ENCODE data around the gene PHLDB2. TPM values are rescaled to one million over a fixed set of nuclear protein-coding genes. Genes with fewer than 3 reads are reported as not detected.

Gene PHLDB2
- total RNA-seq, 4 donors from 2014 or later: 53.2 to 97.2 (median 89.1) TPM

DNA sequence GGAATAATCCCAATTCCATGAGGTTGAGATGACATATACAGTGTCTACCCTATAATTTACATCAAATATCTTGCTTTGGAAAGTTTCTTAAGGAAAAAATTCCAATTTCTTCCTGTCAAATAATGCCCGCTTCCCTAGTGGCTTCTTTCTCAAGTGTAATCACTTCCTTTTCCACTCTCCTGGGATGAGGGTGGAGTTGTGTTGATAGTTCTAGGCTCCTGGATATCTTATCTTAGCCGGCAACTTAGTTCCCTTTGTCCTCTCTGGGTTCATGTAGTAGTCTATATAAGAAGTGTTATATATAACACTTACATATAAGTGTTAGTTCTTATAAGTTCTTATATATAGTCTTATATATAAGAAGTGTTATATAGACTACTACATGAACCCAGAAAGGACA is 150.6 kb downstream of the PHLDB2 start:
- TF ChIP-seq, protein P1, sequence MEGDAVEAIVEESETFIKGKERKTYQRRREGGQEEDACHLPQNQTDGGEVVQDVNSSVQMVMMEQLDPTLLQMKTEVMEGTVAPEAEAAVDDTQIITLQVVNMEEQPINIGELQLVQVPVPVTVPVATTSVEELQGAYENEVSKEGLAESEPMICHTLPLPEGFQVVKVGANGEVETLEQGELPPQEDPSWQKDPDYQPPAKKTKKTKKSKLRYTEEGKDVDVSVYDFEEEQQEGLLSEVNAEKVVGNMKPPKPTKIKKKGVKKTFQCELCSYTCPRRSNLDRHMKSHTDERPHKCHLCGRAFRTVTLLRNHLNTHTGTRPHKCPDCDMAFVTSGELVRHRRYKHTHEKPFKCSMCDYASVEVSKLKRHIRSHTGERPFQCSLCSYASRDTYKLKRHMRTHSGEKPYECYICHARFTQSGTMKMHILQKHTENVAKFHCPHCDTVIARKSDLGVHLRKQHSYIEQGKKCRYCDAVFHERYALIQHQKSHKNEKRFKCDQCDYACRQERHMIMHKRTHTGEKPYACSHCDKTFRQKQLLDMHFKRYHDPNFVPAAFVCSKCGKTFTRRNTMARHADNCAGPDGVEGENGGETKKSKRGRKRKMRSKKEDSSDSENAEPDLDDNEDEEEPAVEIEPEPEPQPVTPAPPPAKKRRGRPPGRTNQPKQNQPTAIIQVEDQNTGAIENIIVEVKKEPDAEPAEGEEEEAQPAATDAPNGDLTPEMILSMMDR (IDR thresholded peaks at IDR 0.05; ENCODE audit: low read depth): no peak

DNA sequence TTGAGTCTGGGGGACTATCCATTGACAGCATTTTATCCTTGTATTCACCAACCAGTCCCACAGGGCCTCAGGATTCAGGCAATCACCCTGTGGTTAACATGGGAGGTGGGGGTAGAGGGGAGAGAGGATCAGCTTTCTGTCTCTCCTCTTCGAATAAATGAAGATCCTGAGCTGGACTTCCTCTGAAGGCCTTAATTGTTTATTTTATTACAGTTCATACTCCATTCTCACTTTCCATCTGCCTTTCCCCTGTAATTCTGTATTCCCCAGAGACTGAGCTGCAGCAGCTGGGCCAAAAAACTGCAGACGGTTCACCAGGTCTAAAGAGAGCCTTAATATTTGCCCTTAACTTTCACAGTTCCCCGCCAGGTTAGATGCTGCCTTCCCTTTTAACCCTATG is 151.6 kb downstream of the PHLDB2 start:
- TF ChIP-seq, protein P1 (IDR thresholded peaks at IDR 0.05; ENCODE audit: low read depth): no peak

DNA sequence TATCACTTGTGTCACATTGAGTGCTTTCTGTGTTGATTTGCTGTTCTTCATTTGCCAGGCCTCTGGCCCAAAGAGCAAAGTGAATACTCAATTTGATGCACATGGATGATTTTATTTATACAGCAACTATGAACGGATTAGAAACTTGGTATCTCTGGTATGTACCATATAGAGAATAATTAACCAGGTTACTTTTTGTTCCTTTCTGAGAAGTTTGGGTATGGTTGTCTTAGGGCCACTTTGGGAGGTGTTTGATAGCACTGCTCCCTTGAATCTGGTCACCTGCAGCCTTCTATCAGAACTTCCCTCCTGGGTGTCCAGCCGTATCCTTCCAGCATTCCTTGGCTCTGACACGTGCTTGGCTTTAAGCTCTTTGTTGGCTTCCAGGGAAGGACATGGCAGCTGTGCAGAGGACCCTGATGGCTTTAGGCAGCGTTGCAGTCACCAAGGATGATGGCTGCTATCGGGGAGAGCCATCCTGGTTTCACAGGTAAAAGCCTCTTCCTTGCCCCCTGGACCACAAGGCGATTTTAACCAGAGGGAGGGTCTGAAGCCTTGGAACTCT is 152.4 kb downstream of the PHLDB2 start:
- TF ChIP-seq, protein P1 (IDR thresholded peaks at IDR 0.05; ENCODE audit: low read depth): no peak

DNA sequence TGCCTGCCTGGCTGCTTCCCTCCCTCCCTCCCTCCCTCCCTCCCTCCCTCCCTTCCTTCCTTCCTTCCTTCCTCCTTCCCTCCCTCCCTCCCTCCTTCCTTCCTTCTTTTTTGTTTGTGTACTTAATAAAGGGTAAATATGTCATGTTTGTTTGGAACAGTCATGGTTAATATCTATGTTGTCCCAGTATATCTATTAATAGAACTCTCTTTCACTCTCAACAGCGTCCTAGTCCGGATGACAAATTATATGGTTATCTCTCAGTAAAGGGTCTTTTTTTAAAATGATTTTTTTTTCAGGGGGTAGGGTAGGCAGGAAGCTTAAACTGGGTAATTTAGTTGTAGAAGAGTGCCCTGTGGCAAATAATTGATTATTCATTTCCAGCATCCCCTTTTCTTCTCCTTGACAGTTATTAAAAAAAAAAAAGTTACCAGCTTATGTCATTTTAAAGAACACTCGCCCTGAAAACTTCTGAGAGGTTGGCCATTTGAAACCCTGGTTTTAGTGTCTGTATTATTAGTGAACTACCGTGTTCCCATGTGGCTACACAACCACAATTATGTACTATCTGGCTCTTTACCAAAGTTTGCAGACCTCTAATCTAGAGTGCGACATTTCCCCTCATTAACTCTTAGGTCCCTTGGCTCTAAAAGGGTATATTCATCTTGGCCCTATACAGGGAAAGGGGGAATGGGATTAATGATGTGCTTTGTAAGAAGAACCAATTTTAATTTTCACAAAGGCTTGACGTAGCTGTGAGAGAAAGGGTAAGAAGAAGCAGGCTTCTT is 153.3 kb downstream of the PHLDB2 start:
- TF ChIP-seq, protein P1 (IDR thresholded peaks at IDR 0.05; ENCODE audit: low read depth): no peak

DNA sequence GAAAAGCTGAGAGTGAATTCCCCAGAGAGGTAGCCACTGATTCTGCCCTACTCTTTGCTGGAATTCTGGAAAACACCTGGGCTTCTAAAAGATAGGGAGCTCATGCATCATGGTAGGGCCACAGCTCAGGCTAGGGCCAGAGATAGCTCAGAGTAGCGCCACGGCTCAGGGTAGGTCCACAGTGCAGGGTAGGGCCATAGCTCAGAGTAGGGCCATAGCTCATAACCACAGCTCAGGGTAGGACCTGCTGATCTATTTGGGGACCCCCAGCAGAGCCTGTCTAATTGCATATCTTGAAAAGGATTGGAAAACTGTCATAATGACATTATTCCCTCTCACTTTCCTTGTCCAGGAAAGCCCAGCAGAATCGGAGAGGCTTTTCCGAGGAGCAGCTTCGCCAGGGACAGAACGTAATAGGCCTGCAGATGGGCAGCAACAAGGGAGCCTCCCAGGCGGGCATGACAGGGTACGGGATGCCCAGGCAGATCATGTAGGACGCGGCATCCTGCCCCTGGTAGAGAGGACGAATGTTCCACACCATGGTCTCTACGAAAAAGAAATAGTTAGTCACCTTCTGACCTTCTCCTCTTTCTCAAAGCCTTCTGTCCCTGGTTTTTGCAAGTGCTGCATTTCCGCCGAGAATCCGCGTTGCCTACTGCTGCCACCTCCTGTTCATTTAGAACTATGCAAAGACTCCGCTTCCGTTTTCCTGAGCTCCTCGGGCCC is 154.2 kb downstream of the PHLDB2 start:
- TF ChIP-seq, protein P1 (IDR thresholded peaks at IDR 0.05; ENCODE audit: low read depth): no peak

DNA sequence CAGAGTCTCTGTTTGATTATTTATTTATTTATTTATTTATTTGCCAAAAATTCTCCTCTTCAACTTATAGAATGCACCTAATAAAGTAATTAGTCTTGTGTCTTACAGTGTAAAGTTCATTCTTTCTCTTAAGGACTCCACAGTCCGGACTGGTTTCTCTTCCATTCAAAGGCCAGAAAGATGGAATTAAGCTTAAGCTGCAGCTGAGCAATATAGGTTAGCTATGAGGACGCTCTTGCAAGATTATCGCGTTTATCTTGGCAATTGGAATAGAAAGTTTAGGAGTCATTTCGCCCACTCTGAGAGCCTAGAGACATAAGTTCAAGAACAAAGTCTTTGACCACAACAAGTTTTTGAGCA is 154.7 kb downstream of the PHLDB2 start:
- TF ChIP-seq, protein P1 (IDR thresholded peaks at IDR 0.05; ENCODE audit: low read depth): no peak

DNA sequence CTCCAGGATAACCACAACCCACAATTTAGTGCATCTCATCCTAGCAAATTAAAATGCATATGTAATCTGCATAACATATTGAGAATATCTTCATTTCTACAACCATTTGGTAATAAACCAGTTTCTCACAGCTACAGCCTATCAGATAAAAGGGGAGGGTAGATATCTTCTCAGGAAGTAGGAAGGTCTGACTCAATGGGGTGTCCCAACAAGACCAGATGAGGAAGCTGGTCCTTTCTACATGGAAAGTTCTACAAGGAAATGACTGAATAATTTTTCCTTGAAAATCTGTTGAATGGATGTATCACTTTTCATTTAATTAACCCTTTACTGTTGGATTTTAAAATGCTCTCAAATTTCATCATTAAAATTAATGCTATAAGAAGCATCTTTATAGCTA is 158.0 kb downstream of the PHLDB2 start:
- TF ChIP-seq, protein P1 (IDR thresholded peaks at IDR 0.05; ENCODE audit: low read depth): no peak
